Keratinocyte (primary cell): ENCODE data around the gene AKAP6.

Source experiments
- CTCF ChIP-seq, 3 experiments: IDR thresholded peaks in 1 of 3; conservative IDR thresholded peaks in 1 of 3; optimal IDR thresholded peaks in 1 of 3; 2 replicates in 2 of 3; 3 replicates in 1 of 3; pipeline versions ENCODE3 to v1.5.1; 2011; ENCODE audit warnings: low read length in 3 of 3, mild to moderate bottlenecking in 3 of 3, moderate library complexity in 2 of 3, control low read depth in 1 of 3, inconsistent platforms in 1 of 3; ENCODE audit not compliant: insufficient read depth in 2 of 3; ENCODE audit errors: extremely low read depth in 1 of 3
- EZH2 ChIP-seq: IDR thresholded peaks from one replicate; pipeline ENCODE4 v1.6.1; 2012; ENCODE audit warnings: inconsistent platforms, mild to moderate bottlenecking, low read length, moderate library complexity

- TF ChIP-seq CTCF (optimal IDR thresholded peaks at IDR 0.05 in 1 of 3, IDR thresholded peaks at IDR 0.05 in 1 of 3, conservative IDR thresholded peaks at IDR 0.05 in 1 of 3; ENCODE audit: extremely low read depth in 1 of 3, insufficient read depth in 2 of 3, low read length in 3 of 3): no peak
- no peak for TF ChIP-seq EZH2
These were observed 223.7 kb downstream of the AKAP6 start for GRCh38 chr14:32552766-32553165.
